Measurements from ENCODE around the gene BACH2.

Gene BACH2

DNA sequence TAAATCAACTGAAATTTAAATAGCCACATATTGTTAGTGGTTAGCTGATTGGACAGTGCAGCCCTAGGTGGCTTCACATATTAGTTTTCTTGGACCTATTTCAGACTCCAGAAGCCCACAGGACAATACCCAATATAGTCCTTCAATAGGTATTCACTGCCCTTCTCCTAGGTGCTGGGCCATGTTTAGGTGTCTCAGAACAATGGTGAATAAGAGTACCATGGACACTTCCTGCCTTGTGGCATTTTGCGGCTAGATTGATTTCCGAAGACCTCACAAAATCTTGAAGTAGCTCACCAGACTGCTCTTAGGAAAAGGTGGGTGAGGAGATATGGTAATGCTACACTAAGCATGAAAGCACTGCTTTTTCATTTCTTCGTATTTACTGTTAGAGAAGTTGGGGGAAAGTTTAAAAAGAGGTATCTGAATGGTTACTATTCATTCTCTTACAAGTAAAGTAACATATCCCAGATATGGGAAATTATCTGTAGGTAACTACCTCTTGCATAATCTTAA, 203.0 kb downstream of the BACH2 start:
- no peak for DNase-seq (ENCODE audit: low spot score)

DNA sequence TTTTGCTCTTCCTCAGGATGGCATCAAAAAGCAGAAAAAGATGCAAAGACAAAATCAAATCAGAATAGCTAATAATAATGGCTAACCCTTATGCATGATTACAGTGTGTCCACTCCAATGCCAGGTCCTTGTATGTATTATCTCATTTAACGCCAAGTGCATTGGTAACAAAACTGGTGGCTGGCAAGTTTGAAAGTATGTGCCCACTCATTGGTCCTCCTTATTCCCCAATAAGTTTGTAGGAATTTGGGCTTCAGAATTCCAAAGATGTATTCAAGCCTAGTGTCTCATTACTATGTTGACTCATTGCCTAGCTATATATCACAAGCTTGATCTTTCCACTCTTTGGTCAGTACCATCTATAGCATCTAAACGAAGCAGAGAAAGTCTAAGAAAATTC, 205.8 kb downstream of the BACH2 start:
- no peak for DNase-seq (ENCODE audit: low spot score)

DNA sequence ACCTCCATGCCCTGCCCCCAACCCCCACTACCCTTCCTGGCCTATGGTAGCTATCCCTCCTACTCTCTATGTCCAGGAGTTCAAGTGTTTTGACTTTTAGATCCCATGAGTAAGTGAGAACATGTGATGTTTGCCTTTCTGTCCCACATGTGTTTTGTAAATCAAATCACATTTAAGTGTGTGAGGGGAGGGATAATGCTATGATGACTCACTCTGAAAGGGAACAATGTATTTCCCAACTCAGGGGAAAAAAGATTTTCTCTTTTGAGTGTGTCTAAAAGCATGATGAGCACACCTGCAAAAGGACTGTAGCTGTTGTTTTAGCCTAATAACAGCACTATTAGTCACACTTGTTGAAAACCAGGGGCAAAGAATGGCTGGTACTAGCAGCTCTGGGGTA, 208.6 kb downstream of the BACH2 start:
- no peak for DNase-seq (ENCODE audit: low spot score)

GRCh38 chr6:90087106-90087833, 209.4 kb downstream of the BACH2 start:
- no peak for DNase-seq (ENCODE audit: low spot score)

DNA sequence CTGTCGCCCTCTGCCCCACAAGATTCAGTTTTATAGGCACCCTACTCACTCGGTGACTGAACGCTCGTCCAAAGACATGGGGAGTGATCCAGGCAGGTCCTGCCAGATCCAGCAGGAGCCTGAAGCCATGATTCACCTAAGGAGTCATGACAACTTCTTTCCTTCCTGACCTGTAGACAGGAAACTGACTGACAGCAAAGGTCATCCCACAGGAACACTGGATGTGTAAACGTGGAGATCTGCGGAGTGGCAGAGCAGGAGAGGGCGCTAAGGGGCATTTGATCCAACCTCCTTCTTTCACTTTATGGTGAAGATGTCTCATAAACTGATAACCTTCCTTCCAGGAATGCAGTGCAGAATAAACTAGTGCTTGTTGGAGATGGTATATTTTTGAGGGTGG, 210.1 kb downstream of the BACH2 start:
- peak; percentile 3 for DNase-seq (ENCODE audit: low spot score)

DNA sequence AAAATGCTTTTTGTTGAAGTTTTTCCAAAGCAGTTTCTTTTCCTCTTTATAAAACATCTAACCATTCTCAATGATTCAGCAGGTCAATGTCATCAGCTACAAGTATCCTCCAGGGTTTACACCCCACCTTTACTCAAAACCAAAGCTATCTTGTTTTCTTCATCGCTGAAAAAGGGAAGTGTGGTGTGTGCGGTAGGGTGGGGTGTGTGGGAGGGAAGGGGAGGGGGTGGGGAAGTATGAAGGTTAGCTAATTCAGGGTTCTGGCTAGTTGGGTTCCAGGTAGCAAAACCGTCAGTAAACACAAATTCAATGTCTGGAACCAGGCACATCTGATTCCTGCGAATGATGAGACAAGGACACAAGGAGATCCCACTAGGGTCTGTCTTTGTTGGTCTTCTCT, 212.8 kb downstream of the BACH2 start:
- DNase-seq (ENCODE audit: low spot score): no peak

DNA sequence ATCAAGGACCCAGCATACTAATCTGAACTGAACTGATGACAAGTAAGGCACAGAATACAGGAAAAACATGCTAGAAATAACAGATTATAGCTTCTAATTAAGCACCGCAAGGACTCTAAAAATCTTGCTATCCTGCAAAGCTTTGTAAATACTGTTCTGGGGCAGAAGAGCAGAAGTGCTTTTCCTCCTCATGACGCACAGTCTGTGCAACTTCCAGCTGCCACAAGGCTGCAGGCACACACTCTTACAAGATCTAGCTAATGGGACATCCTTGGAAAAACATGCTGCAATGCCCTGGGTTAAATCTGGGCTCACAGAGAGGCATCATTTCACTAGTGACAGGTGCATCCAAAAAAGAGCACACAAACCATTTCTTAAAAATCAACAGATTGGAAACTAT, 213.8 kb downstream of the BACH2 start:
- DNase-seq (ENCODE audit: low spot score): no peak

DNA sequence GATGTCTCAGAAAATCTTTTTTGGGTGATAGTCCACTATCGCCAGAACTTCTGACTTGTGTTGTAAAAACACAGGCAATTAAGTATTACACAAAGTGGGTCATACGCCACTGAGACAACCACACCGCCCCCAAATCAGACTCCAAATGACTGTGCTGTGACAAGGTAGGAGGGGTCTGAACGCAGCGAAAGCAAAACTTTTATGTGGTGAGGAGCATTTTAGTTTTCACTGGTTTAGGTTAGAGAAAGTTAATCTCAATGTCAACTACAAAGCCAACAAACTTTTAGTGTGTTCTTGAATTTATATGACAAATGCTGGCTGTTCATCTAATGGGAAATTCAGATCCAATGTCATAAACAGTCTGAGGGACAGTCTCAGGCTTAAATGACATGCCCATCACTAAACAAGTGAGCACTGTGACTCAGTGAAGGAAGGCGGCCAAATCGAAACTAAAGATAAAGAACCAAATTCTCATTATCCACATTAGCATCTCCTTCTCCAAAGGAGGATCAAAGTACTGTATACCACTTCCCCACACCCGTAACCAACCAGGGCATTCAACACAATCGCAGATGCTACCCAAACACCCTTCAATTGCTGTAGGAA, 215.7 kb downstream of the BACH2 start:
- DNase-seq (ENCODE audit: low spot score): no peak

GRCh38 chr6:90079560-90080490, 216.8 kb downstream of the BACH2 start:
- no peak for DNase-seq (ENCODE audit: low spot score)

- DNase-seq (ENCODE audit: low spot score): no peak
Measured at GRCh38 chr6:90078513-90079289, 217.9 kb downstream of the BACH2 start.

GRCh38 chr6:90076511-90077415, 219.9 kb downstream of the BACH2 start:
- DNase-seq (ENCODE audit: low spot score): no peak

DNA sequence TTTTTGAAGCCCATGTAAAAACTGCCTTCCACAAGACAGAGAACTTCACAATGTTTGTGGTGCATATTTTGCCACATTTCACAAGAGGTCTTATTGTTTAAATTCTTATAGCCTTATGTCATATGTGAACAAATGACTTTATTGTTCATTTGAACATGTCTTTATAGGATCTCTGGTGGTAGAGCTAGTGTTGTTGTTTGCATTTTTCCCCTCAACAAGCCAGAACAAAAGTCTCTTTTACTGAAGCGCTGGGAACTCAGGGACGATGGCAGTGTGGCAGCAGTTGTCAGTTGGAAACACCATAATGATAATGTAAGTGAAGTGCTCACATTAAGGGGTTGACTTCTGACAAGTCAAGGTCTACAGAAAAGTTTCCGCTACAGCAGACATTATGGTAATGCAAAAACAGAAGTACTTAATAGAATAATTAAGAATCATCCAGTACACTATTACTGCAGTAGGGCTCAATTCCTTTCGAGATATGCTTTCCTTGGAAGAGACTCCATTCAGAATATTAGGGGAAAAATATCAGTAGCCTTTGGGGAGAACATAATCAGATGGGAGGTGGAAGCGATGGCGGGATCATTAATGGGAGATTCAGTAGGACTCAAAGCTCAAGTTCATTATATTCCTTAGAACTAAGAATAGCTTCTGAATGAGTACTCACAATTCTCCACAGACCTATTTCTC, 222.3 kb downstream of the BACH2 start:
- DNase-seq (ENCODE audit: low spot score): no peak

DNA sequence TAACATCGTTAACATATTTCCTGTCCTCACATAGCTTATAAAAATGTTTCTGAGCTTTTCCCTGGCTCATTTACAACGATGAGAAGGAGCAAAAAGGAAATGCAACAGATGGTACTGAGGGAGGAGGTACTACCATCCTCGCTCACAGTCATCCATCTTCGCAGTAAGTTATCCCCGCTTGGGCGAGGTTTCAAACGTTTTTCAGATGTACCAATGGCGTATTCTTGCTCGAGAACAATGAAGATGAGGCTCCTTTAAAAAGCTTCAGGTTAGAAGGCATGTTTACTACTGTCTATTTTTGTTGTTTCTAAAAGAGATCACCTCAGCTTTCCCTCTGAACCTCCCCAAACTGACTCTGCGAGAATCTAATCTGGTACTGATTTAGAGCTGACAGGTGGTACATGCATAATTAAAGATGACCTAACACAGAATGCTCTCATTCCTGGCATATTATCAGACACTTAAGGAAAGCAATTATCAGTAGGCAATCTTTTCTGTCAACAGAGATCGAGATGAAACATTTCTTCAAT, 223.6 kb downstream of the BACH2 start:
- DNase-seq (ENCODE audit: low spot score): no peak

DNA sequence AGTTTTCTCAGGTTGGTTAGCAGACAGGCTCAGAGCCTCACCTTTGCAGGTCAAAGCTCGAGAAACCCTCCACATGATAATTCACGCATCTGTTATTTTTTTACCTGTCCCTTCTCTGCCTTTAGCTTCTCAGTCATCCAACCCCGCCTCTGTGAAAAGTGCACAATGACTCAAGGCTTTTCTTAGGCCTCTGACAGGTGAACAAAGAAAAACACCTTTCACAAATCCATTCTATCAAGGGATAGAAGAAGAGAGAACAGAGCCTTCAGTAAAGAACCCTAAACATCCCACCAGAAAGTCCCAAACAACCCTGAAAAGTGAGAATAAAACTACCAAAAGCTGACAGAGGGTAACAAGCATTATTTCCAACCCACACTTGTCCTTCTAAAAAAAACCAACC, 224.1 kb downstream of the BACH2 start:
- no peak for DNase-seq (ENCODE audit: low spot score)

GRCh38 chr6:90068703-90069523, 227.7 kb downstream of the BACH2 start:
- no peak for DNase-seq (ENCODE audit: low spot score)

DNA sequence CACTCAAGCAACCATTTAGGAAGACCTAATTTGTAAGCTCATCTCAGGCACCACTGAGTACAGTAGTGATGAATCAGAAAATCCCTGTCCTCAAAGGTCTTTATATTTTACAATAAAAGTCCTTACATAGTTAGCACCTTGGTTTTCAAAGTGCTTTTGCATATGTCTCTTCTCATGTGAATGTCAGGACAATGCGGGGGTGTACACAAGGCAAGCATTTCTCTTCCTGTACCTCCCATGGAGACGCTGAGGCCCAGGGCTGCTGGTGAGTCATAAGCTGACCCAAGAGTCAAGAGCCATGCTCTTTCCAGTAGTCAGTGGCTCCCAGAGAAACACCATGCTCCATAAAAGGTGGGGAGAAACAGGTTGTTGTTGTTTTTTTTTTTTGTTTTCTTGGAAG, 228.4 kb downstream of the BACH2 start:
- peak; percentile 7 for DNase-seq (ENCODE audit: low spot score)

DNA sequence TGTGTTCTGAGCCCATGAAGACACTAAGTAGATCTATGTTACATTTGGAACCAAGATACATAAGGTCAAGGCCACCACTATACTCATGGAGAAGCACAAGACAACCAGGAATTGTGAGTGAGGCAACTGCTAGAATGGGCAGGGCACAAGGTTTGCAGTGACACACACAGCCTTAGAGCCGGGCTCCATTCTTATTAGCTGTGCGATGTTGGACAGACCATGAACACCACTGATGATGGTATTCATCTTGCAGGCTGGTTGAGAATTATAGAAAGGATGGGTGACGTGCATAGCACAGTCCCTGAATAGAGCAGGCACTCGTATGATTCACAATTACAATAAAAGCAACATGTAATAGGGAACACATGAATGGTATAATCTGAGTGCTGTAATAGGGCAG, 229.9 kb downstream of the BACH2 start:
- no peak for DNase-seq (ENCODE audit: low spot score)

DNA sequence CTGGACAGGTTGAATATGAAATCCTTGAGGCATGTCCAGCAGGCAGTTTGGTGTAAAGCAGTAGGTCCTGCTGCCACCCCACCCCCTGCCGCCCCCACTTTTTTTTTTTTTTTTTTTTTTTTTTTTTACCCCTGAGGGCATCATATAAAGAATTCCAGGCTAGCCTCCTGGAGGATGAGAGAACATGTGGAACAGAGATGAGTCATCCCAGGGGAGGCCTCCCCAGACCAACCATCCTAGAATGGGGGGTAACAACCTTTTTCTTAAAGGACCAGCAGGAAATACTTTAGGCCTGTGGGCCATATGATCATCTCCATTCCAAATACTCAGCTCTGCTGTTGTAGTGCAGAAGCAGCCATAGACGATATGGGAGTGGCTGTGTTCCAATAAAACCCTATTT, 231.5 kb downstream of the BACH2 start:
- DNase-seq (ENCODE audit: low spot score): no peak

DNA sequence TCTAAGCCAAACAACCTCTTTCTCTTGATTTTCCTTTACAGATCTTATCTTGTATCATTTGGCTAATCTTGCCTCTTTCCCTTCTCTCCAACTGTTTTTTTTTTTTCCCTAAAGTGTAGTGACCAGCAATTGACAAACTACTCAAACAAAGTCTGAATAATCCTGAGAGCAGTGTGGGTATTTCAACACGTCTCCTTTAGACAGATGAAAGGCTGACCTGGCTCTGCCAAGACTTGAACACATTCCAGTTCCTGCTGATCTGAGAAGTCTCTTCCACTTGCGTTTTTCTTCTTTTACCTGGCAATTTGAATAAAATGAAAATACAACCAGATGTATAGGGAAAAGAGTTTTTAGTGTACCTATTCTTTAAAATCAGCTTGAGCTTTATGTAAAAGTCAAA, 234.0 kb downstream of the BACH2 start:
- DNase-seq (ENCODE audit: low spot score): no peak

All from LoVo (cell line).